Bronchial epithelial cell (primary cell): ENCODE data around the gene RSRC1. TPM values are rescaled to one million over a fixed set of nuclear protein-coding genes. Genes with fewer than 3 reads are reported as not detected.

ENCODE experiments used
- DNase-seq: peaks from one replicate; pipeline ENCODE4 v3.0.0-alpha.2; 2010; ENCODE audit warnings: low read depth
- FAIRE-seq: peaks from 2 replicates; lab custom pipeline; 2011; peaks lifted over from hg19 to GRCh38; lab: Jason Lieb, UNC
- H3K27me3 ChIP-seq: 2 replicates; pipeline ENCODE4 v1.5.1; 2011; ENCODE audit warnings: low read length; ENCODE audit not compliant: control insufficient read depth, insufficient read depth
- H3K36me3 ChIP-seq: 2 replicates; pipeline ENCODE4 v1.5.1; 2011; ENCODE audit warnings: low read length; ENCODE audit not compliant: control insufficient read depth, insufficient read depth
- H3K4me3 ChIP-seq: 2 replicates; pipeline ENCODE4 v1.5.1; 2011; ENCODE audit warnings: mild to moderate bottlenecking, low read depth, low read length, control low read depth
- total RNA-seq: library from RNA; depleted of rRNA; stranded (reverse); fragments of >200 nt; gene quantifications from 2 replicates; pipeline ENCODE4 v1.2.1, GENCODE V29; 2014
- TF ChIP-seq, protein P1 (sequence below): IDR thresholded peaks from 2 replicates; pipeline ENCODE4 v1.5.1; 2011; ENCODE audit warnings: mild to moderate bottlenecking, moderate library complexity, low read length, control low read depth, inconsistent platforms; ENCODE audit not compliant: insufficient read depth, severe bottlenecking

Gene RSRC1
- total RNA-seq, 1 donor from 2014 or later = 20.8 TPM

DNA sequence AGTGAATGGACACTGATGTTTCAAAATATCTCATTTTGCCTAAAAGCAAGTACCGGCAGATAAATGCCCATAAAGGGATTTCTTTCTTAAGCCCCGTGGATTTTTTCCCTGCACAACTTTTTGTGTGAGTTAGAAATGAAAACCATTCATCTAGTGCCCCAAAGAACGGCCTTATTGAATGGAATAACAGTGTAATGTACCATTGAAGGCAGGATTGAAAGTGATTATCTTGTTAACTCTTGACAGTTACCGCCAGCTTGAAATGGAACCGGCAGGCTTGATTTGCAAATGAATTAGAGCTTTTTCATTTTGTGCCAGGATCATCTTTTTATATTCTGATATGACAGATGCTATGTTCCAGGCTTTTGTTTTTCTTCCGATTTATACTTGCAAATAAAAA lies 162.2 kb downstream of the RSRC1 start:
- DNase-seq (no peak), FAIRE-seq (no peak)
- Histone ChIP-seq H3K36me3 (no peaks in the 10 kb centered on the region), H3K4me3 (no peak overlapping the region), H3K27me3 (no peaks in the 10 kb centered on the region)
- TF ChIP-seq, protein P1, sequence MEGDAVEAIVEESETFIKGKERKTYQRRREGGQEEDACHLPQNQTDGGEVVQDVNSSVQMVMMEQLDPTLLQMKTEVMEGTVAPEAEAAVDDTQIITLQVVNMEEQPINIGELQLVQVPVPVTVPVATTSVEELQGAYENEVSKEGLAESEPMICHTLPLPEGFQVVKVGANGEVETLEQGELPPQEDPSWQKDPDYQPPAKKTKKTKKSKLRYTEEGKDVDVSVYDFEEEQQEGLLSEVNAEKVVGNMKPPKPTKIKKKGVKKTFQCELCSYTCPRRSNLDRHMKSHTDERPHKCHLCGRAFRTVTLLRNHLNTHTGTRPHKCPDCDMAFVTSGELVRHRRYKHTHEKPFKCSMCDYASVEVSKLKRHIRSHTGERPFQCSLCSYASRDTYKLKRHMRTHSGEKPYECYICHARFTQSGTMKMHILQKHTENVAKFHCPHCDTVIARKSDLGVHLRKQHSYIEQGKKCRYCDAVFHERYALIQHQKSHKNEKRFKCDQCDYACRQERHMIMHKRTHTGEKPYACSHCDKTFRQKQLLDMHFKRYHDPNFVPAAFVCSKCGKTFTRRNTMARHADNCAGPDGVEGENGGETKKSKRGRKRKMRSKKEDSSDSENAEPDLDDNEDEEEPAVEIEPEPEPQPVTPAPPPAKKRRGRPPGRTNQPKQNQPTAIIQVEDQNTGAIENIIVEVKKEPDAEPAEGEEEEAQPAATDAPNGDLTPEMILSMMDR = no peak

DNA sequence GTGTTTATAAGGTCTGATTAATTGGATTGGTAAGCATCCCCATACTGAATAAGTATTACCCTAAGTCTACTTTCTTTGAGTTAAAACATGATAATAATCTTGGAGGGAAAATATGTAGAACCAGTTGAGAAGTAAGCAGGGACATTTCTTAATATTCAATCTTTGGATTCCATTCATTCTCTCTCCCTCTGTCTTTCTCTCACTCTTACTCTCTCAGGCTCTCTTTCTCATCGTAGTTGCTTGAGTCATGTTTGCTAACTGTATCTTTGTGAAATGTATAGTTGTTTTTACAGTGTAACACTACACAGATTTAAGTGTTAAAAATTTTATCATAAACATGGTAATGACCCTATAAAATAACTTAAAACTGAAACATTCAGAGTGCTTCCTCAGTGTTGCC lies 163.8 kb downstream of the RSRC1 start:
- FAIRE-seq = no peak
- H3K36me3 ChIP-seq = no peaks in the 10 kb centered on the region
- no peaks in the 10 kb centered on the region for H3K27me3 ChIP-seq
- TF ChIP-seq, protein P1 = no peak
- DNase-seq = no peak
- no peak overlapping the region for H3K4me3 ChIP-seq

DNA sequence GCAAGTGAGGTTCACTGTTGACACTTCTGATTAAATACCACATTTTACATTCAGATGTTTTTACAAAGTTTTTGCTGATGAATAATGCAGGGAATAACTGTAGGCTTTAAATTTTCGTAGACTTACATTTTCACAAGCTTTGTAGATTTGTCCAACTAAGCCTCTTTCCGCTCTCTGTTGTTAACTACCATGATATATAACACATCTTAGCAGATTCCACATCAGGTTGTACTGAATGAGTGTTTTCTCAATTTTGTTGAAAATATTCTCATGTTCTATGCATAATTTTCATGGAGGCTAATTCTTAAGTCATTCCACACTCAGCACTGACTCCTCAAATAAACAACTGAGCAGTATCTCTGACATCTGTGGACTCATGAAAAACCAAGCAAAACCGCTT lies 168.3 kb downstream of the RSRC1 start:
- TF ChIP-seq, protein P1 = no peak
- Histone ChIP-seq H3K4me3 (no peak overlapping the region), H3K27me3 (no peaks in the 10 kb centered on the region), H3K36me3 (no peaks in the 10 kb centered on the region)
- DNase-seq = no peak
- no peak for FAIRE-seq

DNA sequence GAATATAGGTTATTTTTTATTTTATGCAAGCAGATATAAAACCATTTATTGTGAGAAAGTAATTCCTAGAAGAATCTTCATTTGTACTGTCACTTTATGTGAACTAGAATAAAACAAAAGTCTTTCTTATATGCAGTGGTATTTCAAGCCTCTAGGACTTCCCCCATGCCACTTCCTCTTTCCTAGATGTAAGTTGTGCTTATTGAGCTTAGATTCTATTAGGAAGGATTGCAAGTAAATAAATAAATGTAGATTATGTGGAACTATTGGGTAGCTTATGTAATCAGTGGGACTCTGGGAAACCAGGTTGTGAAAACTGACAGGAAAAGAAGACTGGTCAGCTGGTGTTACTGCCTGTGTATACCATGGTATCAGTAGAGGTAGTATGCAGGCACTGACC lies 169.7 kb downstream of the RSRC1 start:
- Histone ChIP-seq H3K36me3 (no peaks in the 10 kb centered on the region), H3K27me3 (no peaks in the 10 kb centered on the region), H3K4me3 (no peak overlapping the region)
- DNase-seq = no peak
- no peak for FAIRE-seq
- TF ChIP-seq, protein P1 = no peak

- no peak for FAIRE-seq
- H3K27me3 ChIP-seq = no peaks in the 10 kb centered on the region
- no peak overlapping the region for H3K4me3 ChIP-seq
- no peaks in the 10 kb centered on the region for H3K36me3 ChIP-seq
- TF ChIP-seq, protein P1 = no peak
- DNase-seq = no peak
These were observed 185.9 kb downstream of the RSRC1 start for GRCh38 chr3:158295771-158296170.

GRCh38 chr3:158297940-158298339 lies 188.1 kb downstream of the RSRC1 start:
- Histone ChIP-seq H3K4me3 (no peak overlapping the region), H3K36me3 (no peaks in the 10 kb centered on the region), H3K27me3 (no peaks in the 10 kb centered on the region)
- FAIRE-seq (no peak), DNase-seq (no peak)
- TF ChIP-seq, protein P1 = no peak
